ENCODE data around the gene NDUFV1.

- TF ChIP-seq CTCF (IDR thresholded peaks at IDR 0.05 in 8 of 11, conservative IDR thresholded peaks at IDR 0.05 in 3 of 11) (no peak), POLR2A (IDR thresholded peaks at IDR 0.05) (no peak)
Observed at GRCh38 chr11:67615728-67616430, 9.1 kb downstream of the NDUFV1 start.

Data from spleen (tissue), 7 donors.